ENCODE results near the gene OXGR1. TPM values are rescaled to one million over a fixed set of nuclear protein-coding genes. Genes with fewer than 3 reads are reported as not detected.

OXGR1 gene
- total and polyA plus RNA-seq, 2 of the 8 experiments (the other 6 are each of a cell fraction or from before 2014, with no cell fraction given) = 0.34 to 1.8 TPM

DNA sequence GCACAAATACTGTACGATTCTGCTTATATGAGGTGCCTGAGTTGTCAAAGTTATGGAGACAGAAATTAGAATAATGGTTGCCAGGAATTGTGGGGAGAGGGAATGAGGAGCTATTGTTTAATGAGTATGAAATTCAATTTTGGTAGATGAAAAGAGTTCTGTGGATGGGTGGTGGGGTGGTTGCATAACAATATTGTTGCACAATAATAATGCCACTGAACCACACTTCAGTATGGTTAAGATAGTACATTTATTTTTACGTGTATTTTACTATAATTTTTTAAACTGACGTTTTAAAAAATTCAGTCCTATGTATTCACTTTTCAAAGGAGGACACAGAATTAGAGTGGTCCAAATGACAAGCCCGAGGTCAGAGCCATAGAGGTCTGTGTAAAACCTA lies 1.8 kb upstream of the OXGR1 start:
- POLR2A ChIA-PET (ENCODE audit: partially characterized antibody) = no interaction called here
- Histone ChIP-seq H3K79me1 (ENCODE audit: low read depth, low read length) (no peaks in the 10 kb centered on the region), H4K91ac (replicated peaks; ENCODE audit: insufficient read length, low read length) (no peak overlapping the region), H3K23me2 (ENCODE audit: low read depth, low read length) (peaks cover 5% of the 10 kb centered on the region; the same call in 1 of the 2 replicates), H3K14ac (ENCODE audit: insufficient read length) (no peak overlapping the region), H3K9ac (replicated peaks in 1 of 4; ENCODE audit: extremely low read depth in 1 of 4, low read depth in 3 of 4, low read length in 3 of 4) (no peak overlapping the region), H3K18ac (ENCODE audit: extremely low read depth, low read length) (no peak overlapping the region), H2BK15ac (ENCODE audit: low read length) (no peak overlapping the region), H3K4me3 (ENCODE audit: extremely low read depth in 1 of 4, insufficient read depth in 2 of 4, low read depth in 3 of 4, low read length in 4 of 4) (no peak overlapping the region), H4K8ac (ENCODE audit: extremely low read depth, insufficient read depth, low read length) (no peak overlapping the region), H3K4me1 (replicated peaks in 1 of 4; ENCODE audit: control insufficient read depth in 3 of 4, insufficient read depth in 4 of 4, low read length in 3 of 4) (peaks cover 0 to 6% (median 1%) of the 10 kb centered on the region in 4 experiments; a peak in 2 of 7 replicates), H3K4ac (replicated peaks; ENCODE audit: insufficient read length, low read depth, low read length) (no peak overlapping the region), H2BK120ac (replicated peaks; ENCODE audit: low read depth, low read length) (no peak overlapping the region), H2AK5ac (ENCODE audit: low read depth, low read length) (no peak overlapping the region), H2BK5ac (ENCODE audit: low read depth, low read length) (no peak overlapping the region), H2BK20ac (ENCODE audit: low read length) (no peak overlapping the region), H2AFZ (ENCODE audit: low read length) (no peak overlapping the region), H2BK12ac (ENCODE audit: low read depth, low read length) (no peak overlapping the region), H3K27ac (ENCODE audit: low read depth, low read length) (no peak overlapping the region), H4K5ac (ENCODE audit: insufficient read length, low read depth, low read length) (no peak overlapping the region), H3K4me2 (ENCODE audit: insufficient read depth in 1 of 2, low read depth in 2 of 2, low read length in 2 of 2) (no peak overlapping the region), H3K56ac (replicated peaks; ENCODE audit: insufficient read length, low read depth, low read length) (no peak overlapping the region), H3K23ac (ENCODE audit: insufficient read length) (no peak overlapping the region), H3K9me3 (ENCODE audit: insufficient read depth in 2 of 2, low read depth in 1 of 2, low read length in 1 of 2) (no peaks in the 10 kb centered on the region), H3K36me3 (ENCODE audit: control insufficient read depth in 2 of 4, insufficient read depth in 4 of 4, low read length in 3 of 4) (no peaks in the 10 kb centered on the region), H3K79me2 (ENCODE audit: control insufficient read depth in 1 of 2, insufficient read depth in 2 of 2, low read length in 2 of 2) (no peaks in the 10 kb centered on the region), H4K20me1 (replicated peaks in 1 of 2; ENCODE audit: control insufficient read depth in 1 of 2, insufficient read depth in 2 of 2, low read length in 2 of 2) (peaks cover 0 to 2% of the 10 kb centered on the region in 2 experiments), H3K27me3 (replicated peaks in 1 of 4; ENCODE audit: control insufficient read depth in 3 of 4, extremely low read depth in 1 of 4, insufficient read depth in 3 of 4, low read length in 3 of 4) (peaks cover 21 to 85% (median 69%) of the 10 kb centered on the region in 4 experiments)
- 77% methylated on average over 4 of the region's 4 CpGs; no CpG with 5 or more reads in 1 of the 2 experiments for WGBS, 2 experiments (ENCODE audit: extremely low coverage in 1 of 2, insufficient coverage in 1 of 2, insufficient read length in 1 of 2, insufficient replicate concordance in 2 of 2, low coverage in 1 of 2, low lambda C conversion rate in 2 of 2, missing lambda C conversion rate in 1 of 2)
- FAIRE-seq (no peak), DNase-seq (ENCODE audit: low read depth in 1 of 2, low spot score in 2 of 2) (no peak)
- TF ChIP-seq SP1 (IDR thresholded peaks at IDR 0.05; ENCODE audit: low read depth, low read length) = no peak
- no peak for TF ChIP-seq TEAD4 (IDR thresholded peaks at IDR 0.05; ENCODE audit: low read depth, low read length)
- TF ChIP-seq RNF2 (IDR thresholded peaks at IDR 0.05; ENCODE audit: borderline replicate concordance, low read depth, low read length, missing control alignments, poor library complexity, severe bottlenecking) = no peak
- no peak for TF ChIP-seq CTBP2 (IDR thresholded peaks at IDR 0.05; ENCODE audit: borderline replicate concordance, insufficient read depth, insufficient read length, low read length)
- peak; percentile 40; the same call in 1 of the 2 replicates for TF ChIP-seq CEBPB (IDR thresholded peaks at IDR 0.05; ENCODE audit: low read depth, low read length)
- no peak for TF ChIP-seq SP2 (IDR thresholded peaks at IDR 0.05; ENCODE audit: low read length)
- CTCF ChIA-PET (ENCODE audit: partially characterized antibody) = no interaction called here
